PFSK-1 (cell line): ENCODE measurements around the gene SMC3.

Experiments
- POLR2AphosphoS5 ChIP-seq: IDR thresholded peaks from 2 replicates; pipeline ENCODE4 v1.6.1; 2012; ENCODE audit warnings: low read depth, mild to moderate bottlenecking, control low read depth, low read length, moderate library complexity
- SIN3A ChIP-seq: IDR thresholded peaks from 2 replicates; pipeline ENCODE4 v1.6.1; 2012; ENCODE audit warnings: mild to moderate bottlenecking, low read length, moderate library complexity, borderline replicate concordance; ENCODE audit not compliant: insufficient read depth

DNA sequence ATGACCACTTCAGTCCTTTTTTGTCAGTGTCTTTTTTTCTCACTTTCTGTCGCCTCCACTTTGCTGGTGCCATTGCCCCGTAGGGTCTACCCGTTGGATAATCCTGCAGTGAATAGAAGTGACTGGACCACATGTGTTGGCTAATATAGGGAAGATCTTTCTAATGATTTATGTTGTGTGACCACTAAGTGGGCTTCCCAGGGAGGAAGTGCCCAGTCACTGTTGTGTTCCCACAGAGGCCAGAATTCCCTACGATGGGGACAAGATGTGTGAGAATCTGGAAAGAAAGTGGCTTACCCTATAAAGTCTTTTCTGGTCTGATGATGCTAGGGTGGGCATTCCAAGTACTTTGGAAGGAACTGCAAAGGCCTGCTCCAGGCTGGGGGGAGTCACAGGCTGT is 28.4 kb upstream of the SMC3 start:
- no peak for TF ChIP-seq POLR2AphosphoS5
- TF ChIP-seq SIN3A = no peak
